GM21576 (cell line): ENCODE results near the gene FETUB.

Experiments used
- ATAC-seq: cut with Tn5 transposase; IDR thresholded peaks from one replicate; pipeline ENCODE4 v1.9.1; 2021; ENCODE audit warnings: mild to moderate bottlenecking, moderate library complexity; ENCODE audit not compliant: unreplicated experiment

Gene FETUB

GRCh38 chr3:186639778-186640472 lies at the start of gene FETUB:
FETUB (plus strand) TSS chr3:186640399; CDS start chr3:186640461, 62 bp downstream.
- no peak for ATAC-seq

- no peak for ATAC-seq
Measured at GRCh38 chr3:186590580-186591295, 49.5 kb upstream of the FETUB start.

- ATAC-seq, result no peak
Measured at GRCh38 chr3:186592682-186593081, 47.5 kb upstream of the FETUB start.

- no peak for ATAC-seq
Measured at GRCh38 chr3:186593862-186594261, 46.3 kb upstream of the FETUB start.

GRCh38 chr3:186594591-186595113 lies 45.5 kb upstream of the FETUB start:
- no peak for ATAC-seq

GRCh38 chr3:186596568-186597287 lies 43.5 kb upstream of the FETUB start:
- no peak for ATAC-seq

GRCh38 chr3:186598108-186598784 lies 42.0 kb upstream of the FETUB start:
- no peak for ATAC-seq

GRCh38 chr3:186598794-186599141 lies 41.4 kb upstream of the FETUB start:
- no peak for ATAC-seq

- ATAC-seq, result no peak
Measured at GRCh38 chr3:186599142-186599784, 40.9 kb upstream of the FETUB start.

GRCh38 chr3:186599785-186600166 lies 40.4 kb upstream of the FETUB start:
- ATAC-seq, result no peak

- ATAC-seq, result no peak
Measured at GRCh38 chr3:186600896-186601295, 39.3 kb upstream of the FETUB start.

- ATAC-seq, result no peak
Measured at GRCh38 chr3:186603159-186603558, 37.0 kb upstream of the FETUB start.

- ATAC-seq, result no peak
Measured at GRCh38 chr3:186605078-186605477, 35.1 kb upstream of the FETUB start.

GRCh38 chr3:186605561-186606545 lies 34.3 kb upstream of the FETUB start:
- ATAC-seq, result no peak

- ATAC-seq, result no peak
Measured at GRCh38 chr3:186608624-186609215, 31.5 kb upstream of the FETUB start.

- ATAC-seq, result no peak
Measured at GRCh38 chr3:186609247-186609868, 30.8 kb upstream of the FETUB start.

- no peak for ATAC-seq
Measured at GRCh38 chr3:186612065-186612464, 28.1 kb upstream of the FETUB start.
